GM12878 (cell line): ENCODE measurements around the gene SLC39A11. TPM values are rescaled to one million over a fixed set of nuclear protein-coding genes. Genes with fewer than 3 reads are reported as not detected.

ENCODE experiments used
- ATAC-seq: fragments of 200-7000 bp; cut with Tn5 transposase; 3 replicates; pipeline ENCODE4 v1.9.1; 2020; ENCODE audit warnings: mild to moderate bottlenecking, moderate library complexity
- BruUV-seq: library from RNA; stranded (reverse); fragments of 400-500 nt; replicated peaks from 2 replicates; lab custom pipeline; 2021; lab: Mats Ljungman, UMichigan
- CTCF ChIA-PET: fragments of 300-600 bp; sonication (Branson Sonifier 250); formaldehyde crosslinking; extraction: SDS; loops from one replicate; lab custom pipeline; 2021; ENCODE audit warnings: inconsistent platforms; lab: Yijun Ruan, JAX
- POLR2A ChIA-PET: fragments of 350-600 bp; formaldehyde crosslinking; extraction: SDS; loops from one replicate; lab custom pipeline; 2021; ENCODE audit warnings: inconsistent platforms; lab: Charles Lee
- RAD21 ChIA-PET: fragments of 300-600 bp; sonication (Branson Sonifier 250); formaldehyde crosslinking; loops from one replicate; lab custom pipeline; 2023; ENCODE audit warnings: antibody characterized with exemption; ENCODE audit not compliant: unreplicated experiment; lab: Charles Lee
- SMC1A ChIA-PET: fragments of 300-600 bp; sonication (Branson Sonifier 250); formaldehyde crosslinking; loops from one replicate; lab custom pipeline; 2023; ENCODE audit not compliant: unreplicated experiment, uncharacterized antibody; lab: Charles Lee
- DNase-seq: peaks from one replicate; pipeline ENCODE4 v3.0.0-alpha.2; 2011; ENCODE audit warnings: low read depth, low spot score
- FAIRE-seq: peaks from 3 replicates; lab custom pipeline; 2011; peaks lifted over from hg19 to GRCh38; lab: Jason Lieb, UNC
- H2AFZ ChIP-seq: 2 replicates; pipeline ENCODE4 v1.6.0; 2011; ENCODE audit warnings: low read depth, low read length, control low read depth; ENCODE audit not compliant: control insufficient read depth
- H3K27ac ChIP-seq: 2 replicates; pipeline ENCODE4 v1.5.1; 2011; ENCODE audit warnings: control low read depth; ENCODE audit not compliant: control insufficient read depth, insufficient read depth
- H3K27me3 ChIP-seq, 2 experiments: replicated peaks in 1 of 2; 2 replicates each; pipeline versions ENCODE4 v1.6.0 to v1.6.1; 2011; ENCODE audit warnings: low read length in 1 of 2; ENCODE audit not compliant: control insufficient read depth in 2 of 2, insufficient read depth in 2 of 2
- H3K36me3 ChIP-seq, 2 experiments: 2 replicates each; pipeline ENCODE4 v1.5.1; 2011; ENCODE audit warnings: low read length in 1 of 2; ENCODE audit not compliant: control insufficient read depth in 2 of 2, insufficient read depth in 2 of 2
- H3K4me1 ChIP-seq: 2 replicates; pipeline ENCODE4 v1.6.1; 2011; ENCODE audit warnings: mild to moderate bottlenecking, low read length, moderate library complexity, mixed read lengths; ENCODE audit not compliant: control insufficient read depth, insufficient read depth
- H3K4me2 ChIP-seq: 2 replicates; pipeline ENCODE4 v1.6.0; 2011; ENCODE audit warnings: control low read depth; ENCODE audit not compliant: control insufficient read depth, insufficient read depth
- H3K4me3 ChIP-seq: fragments of 200-600 bp; sonication (generic); 2 replicates; pipeline ENCODE4 v1.5.1; 2016
- H3K79me2 ChIP-seq: 2 replicates; pipeline ENCODE4 v1.6.0; 2011; ENCODE audit warnings: low read length; ENCODE audit not compliant: control insufficient read depth, insufficient read depth
- H3K9ac ChIP-seq: 2 replicates; pipeline ENCODE4 v1.8.0; 2011; ENCODE audit warnings: low read length, control low read depth, mixed read lengths; ENCODE audit not compliant: control insufficient read depth, insufficient read depth
- H3K9me3 ChIP-seq: replicated peaks from 3 replicates; pipeline ENCODE4 v1.5.1; 2011; ENCODE audit warnings: mild to moderate bottlenecking, low read length; ENCODE audit not compliant: control insufficient read depth, insufficient read depth
- H4K20me1 ChIP-seq: 2 replicates; pipeline ENCODE4 v1.6.0; 2011; ENCODE audit not compliant: control insufficient read depth, insufficient read depth
- ATF3 ChIP-seq: IDR thresholded peaks from 2 replicates; pipeline ENCODE4 v1.6.1; 2011; ENCODE audit warnings: low read depth, mild to moderate bottlenecking, low read length, moderate library complexity, borderline replicate concordance; ENCODE audit errors: extremely low read depth
- BRCA1 ChIP-seq: IDR thresholded peaks from 2 replicates; pipeline ENCODE4 v1.6.1; 2011; ENCODE audit warnings: low read depth, low read length, improper control_type of control experiment
- ETV6 ChIP-seq, 2 experiments: fragments of 450-650 bp in 1 of 2; IDR thresholded peaks in 1 of 2; conservative IDR thresholded peaks in 1 of 2; 2 replicates each; pipeline ENCODE4 v1.6.1; 2014; ENCODE audit warnings: antibody characterized with exemption in 1 of 2, borderline replicate concordance in 1 of 2, low read depth in 1 of 2, mild to moderate bottlenecking in 1 of 2, moderate library complexity in 1 of 2
- SREBF2 ChIP-seq: IDR thresholded peaks from 2 replicates; pipeline ENCODE4 v1.6.1; 2012; ENCODE audit warnings: mild to moderate bottlenecking, low read length
- ZBTB33 ChIP-seq: fragments of 450-650 bp; IDR thresholded peaks from 2 replicates; pipeline ENCODE4 v1.6.1; 2017; ENCODE audit warnings: mild to moderate bottlenecking
- WGBS: methylation state at CpG from one replicate; pipeline ENCODE4 v1.1.6; 2016; ENCODE audit warnings: low lambda C conversion rate; ENCODE audit not compliant: insufficient replicate concordance, insufficient coverage; ENCODE audit errors: missing lambda C conversion rate; 5-methylcytosine and 5-hydroxymethylcytosine counted together
- in situ Hi-C: fragments of 300-500 bp; cut with MboI; formaldehyde crosslinking; loops from 9 replicates; pipeline ENCODE4 v1.14.3; 2018; ENCODE audit warnings: mixed read lengths
- intact Hi-C: fragments of 100-400 bp; cut with micrococcal nuclease; formaldehyde crosslinking; loops from one replicate; pipeline ENCODE4 v1.14.2; 2022; ENCODE audit not compliant: unreplicated experiment
- polyA plus RNA-seq, 11 experiments: library from polyadenylated mRNA; depleted of rRNA in 4 of 11; unstranded in 6 of 11; stranded (reverse) in 5 of 11; fragments of >200 nt; fragmentation: Nextera tagmentation in 4 of 11; fragmentation: Illumina TruSeq in 1 of 11; extraction: Ambion mirVana in 4 of 11; extraction: Trizol in 1 of 11; gene quantifications; 1 replicate in 1 of 11; 2 replicates in 10 of 11; pipeline versions ENCODE4 v1.2.1 to v1.2.3, GENCODE V29; 2011 to 2016; ENCODE audit warnings: inconsistent platforms in 2 of 11, missing spikeins in 2 of 11, low read depth in 1 of 11
- total RNA-seq, 4 experiments: library from RNA; depleted of rRNA in 3 of 4; stranded (reverse); fragments of >200 nt in 3 of 4; fragmentation: Illumina TruSeq in 1 of 4; extraction: Trizol in 1 of 4; gene quantifications; 2 replicates each; pipeline versions ENCODE4 v1.2.1 to v1.2.3, GENCODE V29; 2013 to 2021
- TF ChIP-seq, protein P1 (sequence below): fragments of 450-650 bp; IDR thresholded peaks from 2 replicates; pipeline ENCODE4 v1.6.1; 2017; ENCODE audit warnings: low read depth, mild to moderate bottlenecking, moderate library complexity

SLC39A11 gene
- total and polyA plus RNA-seq, 10 of the 15 experiments (the other 5 are each of a cell fraction or from before 2014, with no cell fraction given), result 8.6 to 23.8 (median 14.0) TPM

DNA sequence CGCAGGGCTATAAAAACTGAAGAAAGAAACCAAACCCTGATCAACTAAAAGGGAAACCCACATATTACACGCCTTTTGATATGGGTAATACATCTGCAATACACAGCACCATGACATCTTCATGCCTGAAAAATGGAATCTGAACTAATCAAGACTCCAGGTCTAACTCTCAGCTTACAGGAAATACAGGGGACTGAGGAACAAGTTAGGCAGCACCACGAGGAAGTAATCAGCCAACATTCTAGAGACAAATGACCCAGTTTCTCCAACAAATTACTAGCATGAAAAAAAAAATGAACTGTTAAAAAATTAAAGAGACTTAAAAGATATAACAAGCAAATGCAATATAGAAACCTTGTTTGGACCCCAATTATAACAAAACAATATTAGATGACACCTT is 9.1 kb downstream of the SLC39A11 start:
- Histone ChIP-seq H3K27me3 (no peaks in the 10 kb centered on the region), H3K4me2 (no peak overlapping the region), H3K9ac (no peak overlapping the region), H3K4me1 (no peaks in the 10 kb centered on the region), H4K20me1 (no peaks in the 10 kb centered on the region)
- FAIRE-seq, result no peak
- TF ChIP-seq BRCA1, result no peak
- no peak for TF ChIP-seq SREBF2
- no peak for TF ChIP-seq ETV6 (conservative IDR thresholded peaks at IDR 0.05 in 1 of 2, IDR thresholded peaks at IDR 0.05 in 1 of 2; ENCODE audit: borderline replicate concordance in 1 of 2, low read depth in 1 of 2)
- TF ChIP-seq ATF3, result no peak
- no peak for TF ChIP-seq ZBTB33
- TF ChIP-seq, protein P1, sequence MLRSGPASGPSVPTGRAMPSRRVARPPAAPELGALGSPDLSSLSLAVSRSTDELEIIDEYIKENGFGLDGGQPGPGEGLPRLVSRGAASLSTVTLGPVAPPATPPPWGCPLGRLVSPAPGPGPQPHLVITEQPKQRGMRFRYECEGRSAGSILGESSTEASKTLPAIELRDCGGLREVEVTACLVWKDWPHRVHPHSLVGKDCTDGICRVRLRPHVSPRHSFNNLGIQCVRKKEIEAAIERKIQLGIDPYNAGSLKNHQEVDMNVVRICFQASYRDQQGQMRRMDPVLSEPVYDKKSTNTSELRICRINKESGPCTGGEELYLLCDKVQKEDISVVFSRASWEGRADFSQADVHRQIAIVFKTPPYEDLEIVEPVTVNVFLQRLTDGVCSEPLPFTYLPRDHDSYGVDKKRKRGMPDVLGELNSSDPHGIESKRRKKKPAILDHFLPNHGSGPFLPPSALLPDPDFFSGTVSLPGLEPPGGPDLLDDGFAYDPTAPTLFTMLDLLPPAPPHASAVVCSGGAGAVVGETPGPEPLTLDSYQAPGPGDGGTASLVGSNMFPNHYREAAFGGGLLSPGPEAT, result no peak
- TF ChIP-seq, all 136 proteins: peak for 0
- H3K27ac ChIP-seq, result no peak overlapping the region
- intact Hi-C loops (no loop called here), in situ Hi-C loops (no loop called here)
- no TSS peak for BruUV-seq
- ATAC-seq, result no peak
- SMC1A ChIA-PET, result interaction anchor here (1.3 kb wide), 1 partner anchor 35 kb away, joined by 3 read pairs; no protein-coding TSS in a partner anchor
- RAD21 ChIA-PET, result no interaction called here
- POLR2A ChIA-PET, result no interaction called here
- WGBS, result 62% methylated on average over 3 of the region's 3 CpGs
- H3K9me3 ChIP-seq, result no peaks in the 10 kb centered on the region; the same call in 2 of the 3 replicates
- peaks cover 0 to 14% of the 10 kb centered on the region in 2 experiments; a peak in 2 of 4 replicates for H3K36me3 ChIP-seq
- no peak for DNase-seq
- H3K4me3 ChIP-seq, result no peak overlapping the region
- CTCF ChIA-PET, result no interaction called here
- H2AFZ ChIP-seq, result no peak overlapping the region
- no peaks in the 10 kb centered on the region for H3K79me2 ChIP-seq
